ENCODE results near the gene POC1A. TPM values are rescaled to one million over a fixed set of nuclear protein-coding genes. Genes with fewer than 3 reads are reported as not detected.

POC1A gene
- total and polyA plus RNA-seq, 2 of the 8 experiments (the other 6 are each of a cell fraction or from before 2014, with no cell fraction given) = 35.7 to 39.2 TPM

DNA sequence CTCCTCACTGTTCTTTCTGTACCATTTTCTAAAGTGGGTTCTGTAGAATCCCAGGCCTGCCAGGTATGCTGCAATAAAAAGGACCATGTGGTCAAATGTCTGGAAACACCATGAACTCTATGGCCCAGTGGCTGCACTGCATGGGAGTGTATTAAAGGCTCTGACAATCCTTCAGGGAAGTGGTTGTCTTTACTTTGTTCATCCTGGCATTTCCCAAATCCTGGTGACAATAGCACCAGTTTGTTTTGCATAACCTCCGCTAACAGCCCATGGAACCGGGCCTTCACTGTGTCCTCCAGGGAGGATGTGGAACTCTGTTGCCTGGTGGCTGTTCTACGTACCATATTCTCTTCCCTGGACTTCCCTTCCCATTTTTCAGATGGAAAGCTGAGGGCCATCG lies 86.7 kb downstream of the POC1A start:
- H3K4me1 ChIP-seq (replicated peaks in 1 of 4; ENCODE audit: control insufficient read depth in 3 of 4, insufficient read depth in 4 of 4, low read length in 3 of 4) = no peaks in the 10 kb centered on the region; a peak in 3 of 7 replicates
- FAIRE-seq (no peak), DNase-seq (ENCODE audit: low read depth in 1 of 2, low spot score in 2 of 2) (no peak)
- no peaks in the 10 kb centered on the region for H4K20me1 ChIP-seq (replicated peaks in 1 of 2; ENCODE audit: control insufficient read depth in 1 of 2, insufficient read depth in 2 of 2, low read length in 2 of 2)
- H3K14ac ChIP-seq (ENCODE audit: insufficient read length) = no peak overlapping the region
- H3K4ac ChIP-seq (replicated peaks; ENCODE audit: insufficient read length, low read depth, low read length) = no peak overlapping the region
- no peak overlapping the region for H3K4me3 ChIP-seq (ENCODE audit: extremely low read depth in 1 of 4, insufficient read depth in 2 of 4, low read depth in 3 of 4, low read length in 4 of 4)
- H3K18ac ChIP-seq (ENCODE audit: extremely low read depth, low read length) = no peak overlapping the region
- H2BK5ac ChIP-seq (ENCODE audit: low read depth, low read length) = no peak overlapping the region
- H3K4me2 ChIP-seq (ENCODE audit: insufficient read depth in 1 of 2, low read depth in 2 of 2, low read length in 2 of 2) = no peak overlapping the region
- H4K91ac ChIP-seq (replicated peaks; ENCODE audit: insufficient read length, low read length) = no peak overlapping the region
- H2BK120ac ChIP-seq (replicated peaks; ENCODE audit: low read depth, low read length) = no peak overlapping the region
- H2BK15ac ChIP-seq (ENCODE audit: low read length) = no peak overlapping the region
- no peak overlapping the region for H3K23ac ChIP-seq (ENCODE audit: insufficient read length)
- H2BK12ac ChIP-seq (ENCODE audit: low read depth, low read length) = no peak overlapping the region
- 98% methylated on average over 4 of the region's 4 CpGs; no CpG with 5 or more reads in 1 of the 2 experiments for WGBS, 2 experiments (ENCODE audit: extremely low coverage in 1 of 2, insufficient coverage in 1 of 2, insufficient read length in 1 of 2, insufficient replicate concordance in 2 of 2, low coverage in 1 of 2, low lambda C conversion rate in 2 of 2, missing lambda C conversion rate in 1 of 2)
- H3K36me3 ChIP-seq (ENCODE audit: control insufficient read depth in 2 of 4, insufficient read depth in 4 of 4, low read length in 3 of 4) = no peaks in the 10 kb centered on the region
- ChIA-PET POLR2A (ENCODE audit: partially characterized antibody) (interaction anchor here (0.8 to 1.1 kb wide), 4 partner anchors 10 to 72 kb away, joined by 3 to 5 read pairs (median 4); partner anchors contain the start of gene RPL29), CTCF (ENCODE audit: partially characterized antibody) (interaction anchor here (0.9 to 33.0 kb wide), 7 partner anchors 11 to 77 kb away, joined by 3 to 984 read pairs (median 11); partner anchors contain the start of gene DUSP7)
- no peak overlapping the region for H4K5ac ChIP-seq (ENCODE audit: insufficient read length, low read depth, low read length)
- no peak overlapping the region for H3K56ac ChIP-seq (replicated peaks; ENCODE audit: insufficient read length, low read depth, low read length)
- no peaks in the 10 kb centered on the region for H3K9me3 ChIP-seq (ENCODE audit: insufficient read depth in 2 of 2, low read depth in 1 of 2, low read length in 1 of 2)
- H3K27ac ChIP-seq (ENCODE audit: low read depth, low read length) = no peak overlapping the region
- H2AFZ ChIP-seq (ENCODE audit: low read length) = no peak overlapping the region
- H3K23me2 ChIP-seq (ENCODE audit: low read depth, low read length) = no peaks in the 10 kb centered on the region
- no peak overlapping the region for H2BK20ac ChIP-seq (ENCODE audit: low read length)
- H3K79me1 ChIP-seq (ENCODE audit: low read depth, low read length) = no peaks in the 10 kb centered on the region
- no peak overlapping the region for H4K8ac ChIP-seq (ENCODE audit: extremely low read depth, insufficient read depth, low read length)
- H3K27me3 ChIP-seq (replicated peaks in 1 of 4; ENCODE audit: control insufficient read depth in 3 of 4, extremely low read depth in 1 of 4, insufficient read depth in 3 of 4, low read length in 3 of 4) = no peaks in the 10 kb centered on the region; a peak in 1 of 7 replicates
- no peak overlapping the region for H2AK5ac ChIP-seq (ENCODE audit: low read depth, low read length)
- no peaks in the 10 kb centered on the region for H3K79me2 ChIP-seq (ENCODE audit: control insufficient read depth in 1 of 2, insufficient read depth in 2 of 2, low read length in 2 of 2)
- no peak overlapping the region for H3K9ac ChIP-seq (replicated peaks in 1 of 4; ENCODE audit: extremely low read depth in 1 of 4, low read depth in 3 of 4, low read length in 3 of 4)
- TF ChIP-seq KDM4A (IDR thresholded peaks at IDR 0.05; ENCODE audit: low read depth, low read length, severe bottlenecking) (no peak), CREB1 (IDR thresholded peaks at IDR 0.05) (no peak), CBX8 (IDR thresholded peaks at IDR 0.05; ENCODE audit: borderline replicate concordance, low read depth, low read length) (no peak), EP300 (IDR thresholded peaks at IDR 0.05; ENCODE audit: borderline replicate concordance in 1 of 2, low read depth in 2 of 2, low read length in 2 of 2) (no peak), SUZ12 (IDR thresholded peaks at IDR 0.05; ENCODE audit: low read length) (no peak), GABPA (IDR thresholded peaks at IDR 0.05; ENCODE audit: borderline replicate concordance, insufficient read depth, low read length) (no peak), TBP (IDR thresholded peaks at IDR 0.05; ENCODE audit: low read depth, low read length) (no peak), NRF1 (IDR thresholded peaks at IDR 0.05; ENCODE audit: low read depth, low read length) (no peak), KDM5A (IDR thresholded peaks at IDR 0.05; ENCODE audit: low read length) (no peak), RFX5 (IDR thresholded peaks at IDR 0.05; ENCODE audit: borderline replicate concordance, low read depth, low read length) (no peak), RBBP5 (IDR thresholded peaks at IDR 0.05; ENCODE audit: borderline replicate concordance, low read depth, low read length) (no peak), TAF7 (optimal IDR thresholded peaks at IDR 0.05; ENCODE audit: borderline replicate concordance, low read depth, low read length) (no peak), POLR2A (IDR thresholded peaks at IDR 0.05; ENCODE audit: control extremely low read depth in 1 of 2, low read depth in 2 of 2, low read length in 2 of 2) (no peak)
- TF ChIP-seq, protein P1, sequence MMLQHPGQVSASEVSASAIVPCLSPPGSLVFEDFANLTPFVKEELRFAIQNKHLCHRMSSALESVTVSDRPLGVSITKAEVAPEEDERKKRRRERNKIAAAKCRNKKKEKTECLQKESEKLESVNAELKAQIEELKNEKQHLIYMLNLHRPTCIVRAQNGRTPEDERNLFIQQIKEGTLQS (IDR thresholded peaks at IDR 0.05; ENCODE audit: insufficient read depth, low read depth, low read length) = no peak

Data from H1 (cell line).